Measurements from ENCODE around the gene LPXN. TPM values are rescaled to one million over a fixed set of nuclear protein-coding genes. Genes with fewer than 3 reads are reported as not detected.

The LPXN gene
- total RNA-seq, 4 donors from 2014 or later = 1.0 to 2.2 (median 1.9) TPM

- intact Hi-C loops (cut with DNase I; ENCODE audit: low total_unique reads) = no loop called here
- no peak for DNase-seq
- Histone ChIP-seq H3K27ac (no peak overlapping the region), H3K4me3 (no peak overlapping the region), H3K27me3 (no peaks in the 10 kb centered on the region), H3K36me3 (peaks cover 0 to 13% of the 10 kb centered on the region in 2 donors), H3K4me1 (no peaks in the 10 kb centered on the region), H3K9me3 (no peaks in the 10 kb centered on the region)
- TF ChIP-seq POLR2A (IDR thresholded peaks at IDR 0.05) = no peak
- TF ChIP-seq, protein P1, sequence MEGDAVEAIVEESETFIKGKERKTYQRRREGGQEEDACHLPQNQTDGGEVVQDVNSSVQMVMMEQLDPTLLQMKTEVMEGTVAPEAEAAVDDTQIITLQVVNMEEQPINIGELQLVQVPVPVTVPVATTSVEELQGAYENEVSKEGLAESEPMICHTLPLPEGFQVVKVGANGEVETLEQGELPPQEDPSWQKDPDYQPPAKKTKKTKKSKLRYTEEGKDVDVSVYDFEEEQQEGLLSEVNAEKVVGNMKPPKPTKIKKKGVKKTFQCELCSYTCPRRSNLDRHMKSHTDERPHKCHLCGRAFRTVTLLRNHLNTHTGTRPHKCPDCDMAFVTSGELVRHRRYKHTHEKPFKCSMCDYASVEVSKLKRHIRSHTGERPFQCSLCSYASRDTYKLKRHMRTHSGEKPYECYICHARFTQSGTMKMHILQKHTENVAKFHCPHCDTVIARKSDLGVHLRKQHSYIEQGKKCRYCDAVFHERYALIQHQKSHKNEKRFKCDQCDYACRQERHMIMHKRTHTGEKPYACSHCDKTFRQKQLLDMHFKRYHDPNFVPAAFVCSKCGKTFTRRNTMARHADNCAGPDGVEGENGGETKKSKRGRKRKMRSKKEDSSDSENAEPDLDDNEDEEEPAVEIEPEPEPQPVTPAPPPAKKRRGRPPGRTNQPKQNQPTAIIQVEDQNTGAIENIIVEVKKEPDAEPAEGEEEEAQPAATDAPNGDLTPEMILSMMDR (IDR thresholded peaks at IDR 0.05 in 4 of 5, conservative IDR thresholded peaks at IDR 0.05 in 1 of 5) = no peak
- in situ Hi-C loops (cut with MboI; ENCODE audit: low sequenced_read_pairs in 4 of 4) = no loop called here
- ATAC-seq = no peak
Observed at GRCh38 chr11:58527429-58527828, 48.2 kb downstream of the LPXN start.

- no peak for DNase-seq
- Histone ChIP-seq H3K27me3 (no peaks in the 10 kb centered on the region), H3K36me3 (peaks cover 0 to 10% of the 10 kb centered on the region in 2 donors), H3K4me3 (no peak overlapping the region), H3K4me1 (no peaks in the 10 kb centered on the region), H3K9me3 (no peaks in the 10 kb centered on the region), H3K27ac (no peak overlapping the region)
- in situ Hi-C loops (cut with MboI; ENCODE audit: low sequenced_read_pairs in 4 of 4) = no loop called here
- intact Hi-C loops (cut with DNase I; ENCODE audit: low total_unique reads) = no loop called here
- ATAC-seq = no peak
- TF ChIP-seq, protein P1 (IDR thresholded peaks at IDR 0.05 in 4 of 5, conservative IDR thresholded peaks at IDR 0.05 in 1 of 5) = no peak
- TF ChIP-seq POLR2A (IDR thresholded peaks at IDR 0.05) = no peak
Observed at GRCh38 chr11:58526721-58527120, 48.9 kb downstream of the LPXN start.

GRCh38 chr11:58525037-58525614 lies 50.5 kb downstream of the LPXN start:
- ATAC-seq (no peak), DNase-seq (no peak)
- H3K4me1 ChIP-seq = no peaks in the 10 kb centered on the region
- no peak for TF ChIP-seq POLR2A (IDR thresholded peaks at IDR 0.05)
- TF ChIP-seq, protein P1 (IDR thresholded peaks at IDR 0.05 in 4 of 5, conservative IDR thresholded peaks at IDR 0.05 in 1 of 5) = no peak
- no peaks in the 10 kb centered on the region for H3K9me3 ChIP-seq
- no peak overlapping the region for H3K27ac ChIP-seq
- no peaks in the 10 kb centered on the region for H3K27me3 ChIP-seq
- in situ Hi-C loops (cut with MboI; ENCODE audit: low sequenced_read_pairs in 4 of 4) (no loop called here), intact Hi-C loops (cut with DNase I; ENCODE audit: low total_unique reads) (no loop called here)
- H3K4me3 ChIP-seq = no peak overlapping the region
- peaks cover 0 to 10% of the 10 kb centered on the region in 2 donors for H3K36me3 ChIP-seq

DNA sequence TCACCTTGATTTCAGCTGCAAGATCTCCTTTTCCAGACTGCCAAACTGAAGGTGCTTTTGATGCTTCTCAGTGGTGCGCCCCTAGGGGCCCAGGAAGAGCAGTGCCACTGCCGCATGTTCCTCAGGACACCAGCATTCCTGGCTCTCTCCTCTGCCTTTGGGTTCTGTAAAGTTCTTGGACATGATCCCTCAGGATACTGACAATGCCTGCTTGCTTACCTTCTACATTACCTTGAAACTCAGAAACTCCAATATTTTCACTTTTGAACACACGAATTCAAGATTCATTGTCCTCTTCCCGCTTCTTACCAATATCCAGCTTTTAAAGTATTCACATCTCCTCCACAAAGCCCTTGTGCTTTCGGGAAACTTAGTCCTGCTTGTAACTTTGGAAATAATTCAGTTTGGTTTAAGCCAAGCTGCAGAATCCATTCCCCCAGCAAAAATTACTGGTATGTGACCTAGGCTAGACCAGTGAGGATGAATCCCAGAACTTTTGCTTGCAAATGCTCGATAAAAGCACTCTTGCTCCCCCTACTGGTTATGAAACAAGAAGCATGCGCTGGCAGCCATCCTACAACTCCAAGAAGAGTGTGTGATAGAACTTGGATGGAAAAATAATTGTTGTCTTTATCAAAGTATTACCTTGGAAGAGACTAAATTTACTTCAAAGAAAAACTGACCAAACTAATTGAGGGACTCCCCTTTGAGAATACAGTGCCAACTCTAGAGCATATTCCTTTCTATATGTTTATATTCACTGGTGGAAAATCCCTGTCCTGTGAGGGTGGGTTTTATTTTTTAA lies 51.2 kb downstream of the LPXN start:
- in situ Hi-C loops (cut with MboI; ENCODE audit: low sequenced_read_pairs in 4 of 4) = loop anchor here in 2 of 4 donors (25.0 kb wide), 3 partner anchors 687 to 1062 kb away; partner anchors contain the start of gene RTN4RL2 (in 1 of the 2)
- no peak for TF ChIP-seq POLR2A (IDR thresholded peaks at IDR 0.05)
- TF ChIP-seq, protein P1 (IDR thresholded peaks at IDR 0.05 in 4 of 5, conservative IDR thresholded peaks at IDR 0.05 in 1 of 5) = peak; percentile 40 to 70 (median 48)

More for the DNA sequence above, 51.2 kb downstream of the LPXN start:
- ATAC-seq (peak; percentile 54 to 82), DNase-seq (peak in 1 of 2 donors; percentile 49)
- no peak overlapping the region for H3K4me3 ChIP-seq
- intact Hi-C loops (cut with DNase I; ENCODE audit: low total_unique reads) = no loop called here
- no peak overlapping the region for H3K27ac ChIP-seq
- H3K36me3 ChIP-seq = peaks cover 0 to 10% of the 10 kb centered on the region in 2 donors
- no peaks in the 10 kb centered on the region for H3K4me1 ChIP-seq
- H3K27me3 ChIP-seq = no peaks in the 10 kb centered on the region
- H3K9me3 ChIP-seq = no peaks in the 10 kb centered on the region
